DND-41 (cell line): ENCODE data around the gene FST.

Source experiments
- ATAC-seq: fragments of 200-7000 bp; cut with Tn5 transposase; 3 replicates; pipeline ENCODE4 v1.9.1; 2021; ENCODE audit warnings: low read depth; ENCODE audit not compliant: insufficient read depth
- DNase-seq: peaks from one replicate; pipeline ENCODE4 v3.0.0-alpha.2; 2020
- H2AFZ ChIP-seq: 2 replicates; pipeline ENCODE4 v1.6.0; 2012; ENCODE audit warnings: low read depth, low read length
- H3K27ac ChIP-seq: 2 replicates; pipeline ENCODE4 v1.5.1; 2012; ENCODE audit warnings: low read length, inconsistent platforms
- H3K27me3 ChIP-seq: fragments of 200-600 bp; sonication (generic); 2 replicates; pipeline ENCODE4 v1.6.0; 2012; ENCODE audit warnings: low read length, mild to moderate bottlenecking, inconsistent platforms; ENCODE audit not compliant: insufficient read depth, poor library complexity
- H3K36me3 ChIP-seq: 2 replicates; pipeline ENCODE4 v1.5.1; 2012; ENCODE audit warnings: low read length, inconsistent platforms; ENCODE audit not compliant: insufficient read depth
- H3K4me1 ChIP-seq: 2 replicates; pipeline ENCODE4 v1.5.1; 2012; ENCODE audit warnings: mild to moderate bottlenecking, low read length; ENCODE audit not compliant: insufficient read depth
- H3K4me2 ChIP-seq: 2 replicates; pipeline ENCODE4 v1.6.0; 2012; ENCODE audit warnings: mild to moderate bottlenecking, moderate library complexity, low read length, inconsistent platforms; ENCODE audit not compliant: insufficient read depth
- H3K4me3 ChIP-seq, 2 experiments: fragments of 200-600 bp in 1 of 2; shearing (Covaris generic) in 1 of 2; 2 replicates each; pipeline ENCODE4 v1.5.1; 2012 to 2016; ENCODE audit warnings: inconsistent platforms in 2 of 2, low read length in 2 of 2, mild to moderate bottlenecking in 2 of 2, low read depth in 1 of 2, moderate library complexity in 1 of 2
- H3K79me2 ChIP-seq: 2 replicates; pipeline ENCODE4 v1.6.0; 2012; ENCODE audit warnings: low read length, inconsistent platforms; ENCODE audit not compliant: insufficient read depth
- H3K9ac ChIP-seq: 2 replicates; pipeline ENCODE4 v1.6.0; 2012; ENCODE audit warnings: low read depth, mild to moderate bottlenecking, inconsistent platforms, low read length, moderate library complexity
- H3K9me3 ChIP-seq: 2 replicates; pipeline ENCODE4 v1.5.1; 2012; ENCODE audit warnings: low read length, moderate library complexity, mild to moderate bottlenecking, inconsistent platforms; ENCODE audit not compliant: insufficient read depth, severe bottlenecking
- H4K20me1 ChIP-seq: 2 replicates; pipeline ENCODE4 v1.6.0; 2012; ENCODE audit warnings: low read length; ENCODE audit not compliant: insufficient read depth
- CTCF ChIP-seq: IDR thresholded peaks from 2 replicates; pipeline ENCODE4 v1.5.1; 2012; ENCODE audit warnings: borderline replicate concordance, low read length, moderate library complexity, mild to moderate bottlenecking; ENCODE audit not compliant: poor library complexity, severe bottlenecking; ENCODE audit errors: extremely low read depth
- EZH2 ChIP-seq: IDR thresholded peaks from 3 replicates; pipeline ENCODE4 v1.6.1; 2012; ENCODE audit warnings: borderline replicate concordance, low read depth, mild to moderate bottlenecking, moderate library complexity, low read length, inconsistent platforms; ENCODE audit not compliant: severe bottlenecking

FST gene

GRCh38 chr5:53482717-53483638, 2.5 kb downstream of the FST start:
- no peaks in the 10 kb centered on the region for H3K4me1 ChIP-seq
- no peak overlapping the region for H3K27ac ChIP-seq
- no peaks in the 10 kb centered on the region for H4K20me1 ChIP-seq
- H3K36me3 ChIP-seq, result no peaks in the 10 kb centered on the region
- no peak overlapping the region for H2AFZ ChIP-seq
- no peak overlapping the region for H3K9ac ChIP-seq
- H3K79me2 ChIP-seq, result no peaks in the 10 kb centered on the region
- H3K27me3 ChIP-seq, result no peaks in the 10 kb centered on the region
- DNase-seq, result no peak
- ATAC-seq, result no peak
- no peak for TF ChIP-seq EZH2
- no peak for TF ChIP-seq CTCF
- no peaks in the 10 kb centered on the region for H3K9me3 ChIP-seq
- H3K4me3 ChIP-seq, result no peak overlapping the region
- no peak overlapping the region for H3K4me2 ChIP-seq

- no peak overlapping the region for H2AFZ ChIP-seq
- no peaks in the 10 kb centered on the region for H3K4me1 ChIP-seq
- no peak overlapping the region for H3K9ac ChIP-seq
- no peak overlapping the region for H3K27ac ChIP-seq
- no peaks in the 10 kb centered on the region for H3K27me3 ChIP-seq
- no peaks in the 10 kb centered on the region for H3K36me3 ChIP-seq
- H3K4me2 ChIP-seq, result no peak overlapping the region
- H3K4me3 ChIP-seq, result no peak overlapping the region
- DNase-seq, result no peak
- H4K20me1 ChIP-seq, result no peaks in the 10 kb centered on the region
- no peak for TF ChIP-seq CTCF
- no peak for TF ChIP-seq EZH2
- H3K9me3 ChIP-seq, result no peaks in the 10 kb centered on the region
- no peaks in the 10 kb centered on the region for H3K79me2 ChIP-seq
- ATAC-seq, result no peak
Measured at GRCh38 chr5:53487436-53487835, 7.0 kb downstream of the FST start.

- Histone ChIP-seq H3K36me3 (no peaks in the 10 kb centered on the region), H3K9ac (no peak overlapping the region), H4K20me1 (no peaks in the 10 kb centered on the region), H2AFZ (no peak overlapping the region), H3K9me3 (no peaks in the 10 kb centered on the region), H3K27me3 (no peaks in the 10 kb centered on the region), H3K27ac (no peak overlapping the region), H3K4me2 (no peak overlapping the region), H3K79me2 (no peaks in the 10 kb centered on the region), H3K4me3 (no peak overlapping the region), H3K4me1 (no peaks in the 10 kb centered on the region)
- TF ChIP-seq EZH2 (no peak), CTCF (no peak)
- ATAC-seq, result no peak
- DNase-seq, result no peak
Measured at GRCh38 chr5:53488195-53488722, 7.8 kb downstream of the FST start.
